NT2/D1 (cell line): ENCODE measurements around the gene SPRING1.

Experiments used
- YY1 ChIP-seq: IDR thresholded peaks from 2 replicates; pipeline ENCODE4 v1.6.1; 2011; ENCODE audit not compliant: insufficient read length, insufficient read depth
- ZNF274 ChIP-seq: IDR thresholded peaks from 2 replicates; pipeline ENCODE4 v1.6.1; 2011; ENCODE audit warnings: mild to moderate bottlenecking, low read depth, low read length

- TF ChIP-seq ZNF274 (no peak), YY1 (no peak)
These were observed 43.0 kb downstream of the SPRING1 start for GRCh38 chr12:116694653-116695463.
